Endothelial cell of hepatic sinusoid (primary cell): Measurements from ENCODE around the gene EPB41L4B.

ENCODE experiments used
- in situ Hi-C: cut with HindIII; loops from 2 replicates; pipeline ENCODE4 v1.10.0; 2017; ENCODE audit warnings: low sequenced_read_pairs

Gene EPB41L4B

GRCh38 chr9:109301012-109301411 is 19.8 kb downstream of the EPB41L4B start:
- in situ Hi-C loops = no loop called here

- in situ Hi-C loops = no loop called here
These were observed 21.0 kb downstream of the EPB41L4B start for GRCh38 chr9:109299891-109300290.

- in situ Hi-C loops = no loop called here
These were observed 23.0 kb downstream of the EPB41L4B start for GRCh38 chr9:109297899-109298298.

GRCh38 chr9:109295221-109296130 is 25.4 kb downstream of the EPB41L4B start:
- in situ Hi-C loops = no loop called here

- in situ Hi-C loops = no loop called here
These were observed 30.5 kb downstream of the EPB41L4B start for GRCh38 chr9:109290385-109290784.

- in situ Hi-C loops = no loop called here
These were observed 30.9 kb downstream of the EPB41L4B start for GRCh38 chr9:109289931-109290330.

GRCh38 chr9:109289186-109289585 is 31.7 kb downstream of the EPB41L4B start:
- in situ Hi-C loops = no loop called here

- in situ Hi-C loops = no loop called here
These were observed 33.9 kb downstream of the EPB41L4B start for GRCh38 chr9:109286981-109287380.

GRCh38 chr9:109286571-109286977 is 34.3 kb downstream of the EPB41L4B start:
- in situ Hi-C loops = no loop called here

GRCh38 chr9:109283672-109284071 is 37.2 kb downstream of the EPB41L4B start:
- in situ Hi-C loops = loop anchor here (5.0 kb wide), 1 partner anchor 104 kb away; no protein-coding TSS in a partner anchor

GRCh38 chr9:109283012-109283411 is 37.8 kb downstream of the EPB41L4B start:
- in situ Hi-C loops = loop anchor here (5.0 kb wide), 1 partner anchor 104 kb away; no protein-coding TSS in a partner anchor

GRCh38 chr9:109282302-109282701 is 38.6 kb downstream of the EPB41L4B start:
- in situ Hi-C loops = loop anchor here (5.0 kb wide), 1 partner anchor 105 kb away; no protein-coding TSS in a partner anchor

- in situ Hi-C loops = loop anchor here (5.0 kb wide), 1 partner anchor 106 kb away; no protein-coding TSS in a partner anchor
These were observed 39.3 kb downstream of the EPB41L4B start for GRCh38 chr9:109281518-109281917.

- in situ Hi-C loops = loop anchor here (5.0 kb wide), 1 partner anchor 57 kb away; no protein-coding TSS in a partner anchor
These were observed 42.0 kb downstream of the EPB41L4B start for GRCh38 chr9:109278848-109279247.

GRCh38 chr9:109278216-109278615 is 42.6 kb downstream of the EPB41L4B start:
- in situ Hi-C loops = loop anchor here (5.0 kb wide), 1 partner anchor 56 kb away; no protein-coding TSS in a partner anchor

GRCh38 chr9:109277451-109277850 is 43.4 kb downstream of the EPB41L4B start:
- in situ Hi-C loops = loop anchor here (5.0 kb wide), 1 partner anchor 55 kb away; no protein-coding TSS in a partner anchor

GRCh38 chr9:109276469-109277440 is 44.1 kb downstream of the EPB41L4B start:
- in situ Hi-C loops = loop anchor here (5.0 kb wide), 1 partner anchor 54 kb away; no protein-coding TSS in a partner anchor

- in situ Hi-C loops = loop anchor here (5.0 kb wide), 1 partner anchor 53 kb away; no protein-coding TSS in a partner anchor
These were observed 45.8 kb downstream of the EPB41L4B start for GRCh38 chr9:109274884-109275730.

- in situ Hi-C loops = no loop called here
These were observed 47.0 kb downstream of the EPB41L4B start for GRCh38 chr9:109273869-109274268.

GRCh38 chr9:109272745-109273144 is 48.1 kb downstream of the EPB41L4B start:
- in situ Hi-C loops = no loop called here
